ENCODE results near the gene CLDN4.
"Not testable (repeated sequence)": the region's sequence is repeated elsewhere in the genome, so short reads cannot be mapped to it uniquely, and the experiment has no call there.

The CLDN4 gene, protein sequence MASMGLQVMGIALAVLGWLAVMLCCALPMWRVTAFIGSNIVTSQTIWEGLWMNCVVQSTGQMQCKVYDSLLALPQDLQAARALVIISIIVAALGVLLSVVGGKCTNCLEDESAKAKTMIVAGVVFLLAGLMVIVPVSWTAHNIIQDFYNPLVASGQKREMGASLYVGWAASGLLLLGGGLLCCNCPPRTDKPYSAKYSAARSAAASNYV

DNA sequence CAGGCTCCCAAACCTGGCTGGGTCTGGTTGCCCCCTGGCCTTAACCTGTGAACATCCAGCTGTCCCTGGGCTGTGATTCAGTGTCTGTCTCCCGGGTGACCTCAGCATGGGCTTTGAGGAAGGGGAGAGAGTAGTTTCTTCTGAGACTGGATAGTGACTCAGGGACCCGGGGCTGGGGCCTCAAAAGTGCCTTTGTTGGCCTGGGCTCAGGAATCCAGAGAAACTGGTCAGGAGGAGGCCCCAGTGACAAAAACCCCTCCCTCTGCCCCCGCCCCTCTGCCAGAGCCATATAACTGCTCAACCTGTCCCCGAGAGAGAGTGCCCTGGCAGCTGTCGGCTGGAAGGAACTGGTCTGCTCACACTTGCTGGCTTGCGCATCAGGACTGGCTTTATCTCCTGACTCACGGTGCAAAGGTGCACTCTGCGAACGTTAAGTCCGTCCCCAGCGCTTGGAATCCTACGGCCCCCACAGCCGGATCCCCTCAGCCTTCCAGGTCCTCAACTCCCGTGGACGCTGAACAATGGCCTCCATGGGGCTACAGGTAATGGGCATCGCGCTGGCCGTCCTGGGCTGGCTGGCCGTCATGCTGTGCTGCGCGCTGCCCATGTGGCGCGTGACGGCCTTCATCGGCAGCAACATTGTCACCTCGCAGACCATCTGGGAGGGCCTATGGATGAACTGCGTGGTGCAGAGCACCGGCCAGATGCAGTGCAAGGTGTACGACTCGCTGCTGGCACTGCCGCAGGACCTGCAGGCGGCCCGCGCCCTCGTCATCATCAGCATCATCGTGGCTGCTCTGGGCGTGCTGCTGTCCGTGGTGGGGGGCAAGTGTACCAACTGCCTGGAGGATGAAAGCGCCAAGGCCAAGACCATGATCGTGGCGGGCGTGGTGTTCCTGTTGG is at the start of gene CLDN4:
CLDN4 (plus strand) TSS at position 316 of the 903 bp plus-strand sequence; CDS start at position 522, 206 bp downstream.
- no peak for DNase-seq (ENCODE audit: low spot score)

DNA sequence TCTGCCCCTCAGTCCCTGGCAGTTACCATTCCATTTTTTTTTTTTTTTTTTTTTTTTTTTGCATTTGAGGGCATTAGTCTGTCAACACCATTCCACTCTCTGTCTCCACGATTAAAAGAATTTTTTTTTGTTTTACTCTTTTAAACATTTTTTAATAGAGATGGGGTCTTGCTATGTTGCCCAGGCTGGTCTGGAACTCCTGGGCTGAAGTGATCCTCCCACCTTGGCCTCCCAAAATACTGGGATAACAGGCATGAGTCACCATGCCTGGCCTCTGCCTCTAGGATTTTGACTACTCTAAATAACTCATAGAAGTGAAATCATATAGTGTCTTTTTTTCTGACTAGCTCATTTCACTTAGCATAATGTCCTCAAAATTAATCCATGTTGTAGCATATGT is 44.2 kb upstream of the CLDN4 start:
- no peak for DNase-seq (ENCODE audit: low spot score)

GRCh38 chr7:73787786-73788048 is 43.1 kb upstream of the CLDN4 start:
- not testable (repeated sequence) for DNase-seq (ENCODE audit: low spot score)

- no peak for DNase-seq (ENCODE audit: low spot score)
Observed at GRCh38 chr7:73789051-73789450, 41.7 kb upstream of the CLDN4 start.

DNA sequence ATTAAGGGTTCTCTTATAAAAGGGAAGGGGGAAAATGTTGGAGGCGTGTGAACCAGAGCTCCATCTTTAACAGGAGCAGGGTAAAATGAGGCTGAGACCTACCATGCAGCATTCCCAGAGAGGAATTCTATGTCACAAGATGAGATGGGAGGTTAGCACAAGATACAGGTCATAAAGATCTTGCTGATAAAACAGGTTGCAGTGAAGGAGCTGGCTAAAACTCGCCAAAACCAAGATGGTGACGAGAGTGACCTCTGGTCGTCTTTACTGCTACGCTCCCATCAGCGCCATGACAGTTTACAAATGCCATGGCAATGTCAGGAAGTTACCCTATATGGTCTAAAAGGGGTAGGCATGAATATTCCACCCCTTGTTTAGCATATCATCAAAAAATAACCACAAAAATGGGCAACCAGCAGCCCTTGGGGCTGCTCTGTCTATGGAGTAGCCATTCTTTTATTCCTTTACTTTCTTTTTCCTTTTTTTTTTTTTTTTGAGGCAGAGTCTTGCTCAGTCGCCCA is 39.6 kb upstream of the CLDN4 start:
- DNase-seq (ENCODE audit: low spot score): not testable (repeated sequence)

- not testable (repeated sequence) for DNase-seq (ENCODE audit: low spot score)
Observed at GRCh38 chr7:73795188-73795587, 35.6 kb upstream of the CLDN4 start.

DNA sequence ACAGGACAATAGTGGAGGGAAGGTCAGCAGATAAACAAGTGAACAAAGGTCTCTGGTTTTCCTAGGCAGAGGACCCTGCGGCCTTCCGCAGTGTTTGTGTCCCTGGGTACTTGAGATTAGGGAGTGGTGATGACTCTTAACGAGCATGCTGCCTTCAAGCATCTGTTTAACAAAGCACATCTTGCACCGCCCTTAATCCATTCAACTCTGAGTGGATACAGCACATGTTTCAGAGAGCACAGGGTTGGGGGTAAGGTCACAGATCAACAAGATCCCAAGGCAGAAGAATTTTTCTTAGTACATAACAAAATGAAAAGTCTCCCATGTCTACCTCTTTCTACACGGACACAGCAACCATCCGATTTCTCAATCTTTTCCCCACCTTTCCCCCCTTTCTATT is 34.1 kb upstream of the CLDN4 start:
- DNase-seq (ENCODE audit: low spot score): not testable (repeated sequence)

- DNase-seq (ENCODE audit: low spot score): not testable (repeated sequence)
Observed at GRCh38 chr7:73797176-73797575, 33.6 kb upstream of the CLDN4 start.

DNA sequence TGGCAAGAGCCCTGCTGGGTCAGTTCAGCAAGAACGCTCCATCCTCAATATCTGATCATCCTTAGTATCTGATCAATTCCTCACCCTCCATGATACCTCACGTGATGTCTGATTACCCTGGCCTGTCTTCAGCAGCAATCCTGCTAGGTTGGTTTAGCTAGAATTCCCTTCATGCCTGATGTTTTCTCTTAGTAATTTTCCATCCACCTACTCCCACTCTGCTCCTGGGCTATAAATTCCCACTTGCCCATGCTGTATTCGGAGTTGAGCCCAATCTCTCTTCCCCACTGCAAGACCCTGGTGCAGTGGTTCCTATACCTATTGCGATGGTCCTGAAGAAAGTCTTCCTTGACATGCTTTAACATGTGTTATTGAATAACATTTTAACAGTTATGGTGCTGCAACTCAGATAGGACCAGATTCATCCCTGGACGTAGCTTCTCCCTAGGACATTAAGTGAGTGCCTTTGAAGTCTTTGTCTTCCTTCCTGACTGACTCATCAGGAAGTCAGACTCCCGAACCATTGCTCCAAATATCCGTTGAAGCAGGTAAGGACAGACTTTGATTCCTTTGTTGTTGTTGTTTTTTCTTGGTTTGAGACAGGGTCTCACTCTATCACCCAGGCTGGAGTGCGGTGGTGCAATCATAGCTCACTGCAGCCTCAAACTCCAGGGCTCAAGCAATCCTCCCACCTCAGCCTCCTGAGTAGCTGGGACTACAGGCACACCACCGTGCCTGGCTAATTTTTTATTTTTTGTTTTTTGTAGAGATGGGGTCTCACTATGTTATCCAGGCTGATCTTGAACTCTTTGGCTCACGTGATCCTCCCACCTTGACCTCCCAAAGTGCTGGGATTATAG is 31.3 kb upstream of the CLDN4 start:
- no peak for DNase-seq (ENCODE audit: low spot score)

DNA sequence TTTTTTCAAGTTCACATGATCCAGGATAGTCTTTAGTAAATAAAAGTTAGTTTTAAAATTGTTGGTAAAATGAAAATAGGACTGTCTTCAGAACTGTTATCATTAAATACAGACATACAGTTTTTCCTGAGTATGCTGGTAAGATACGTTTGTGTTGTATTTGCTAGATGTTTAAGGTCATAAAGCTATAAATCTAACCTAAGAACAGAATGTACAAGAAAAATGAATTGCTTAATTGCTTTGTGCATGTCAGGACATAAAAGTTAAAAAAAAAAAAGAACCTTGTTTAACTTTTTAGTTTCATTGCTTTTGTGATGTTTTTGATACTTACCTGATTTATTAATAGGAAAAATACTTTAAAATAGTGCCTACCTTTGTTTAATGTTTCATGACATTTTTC is 29.2 kb upstream of the CLDN4 start:
- DNase-seq (ENCODE audit: low spot score): no peak

- DNase-seq (ENCODE audit: low spot score): no peak
Observed at GRCh38 chr7:73802459-73802858, 28.3 kb upstream of the CLDN4 start.

- DNase-seq (ENCODE audit: low spot score): no peak
Observed at GRCh38 chr7:73809467-73809951, 21.3 kb upstream of the CLDN4 start.

- no peak for DNase-seq (ENCODE audit: low spot score)
Observed at GRCh38 chr7:73810998-73811360, 19.8 kb upstream of the CLDN4 start.

GRCh38 chr7:73811760-73812168 is 19.0 kb upstream of the CLDN4 start:
- DNase-seq (ENCODE audit: low spot score): peak; percentile 87

DNA sequence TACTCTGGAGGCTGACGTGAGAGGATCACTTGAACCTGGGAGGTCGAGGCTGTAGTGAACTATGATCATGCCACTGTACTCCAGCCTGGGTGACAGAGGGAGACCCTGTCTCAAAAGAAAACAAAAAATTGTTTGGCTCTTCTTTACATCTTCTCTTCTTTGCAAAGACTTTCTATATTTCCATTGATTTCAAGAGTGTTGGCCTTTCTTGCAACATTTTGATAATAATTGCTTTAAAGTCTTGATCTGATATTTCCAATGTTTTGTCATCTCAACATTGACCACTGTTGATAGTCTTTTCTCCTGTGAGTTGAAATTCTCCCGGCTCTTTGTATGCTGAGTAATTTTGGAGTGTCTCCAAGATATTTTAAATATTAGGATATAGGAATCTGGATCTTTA is 17.8 kb upstream of the CLDN4 start:
- no peak for DNase-seq (ENCODE audit: low spot score)

GRCh38 chr7:73815436-73815835 is 15.4 kb upstream of the CLDN4 start:
- no peak for DNase-seq (ENCODE audit: low spot score)

GRCh38 chr7:73817121-73817520 is 13.7 kb upstream of the CLDN4 start:
- no peak for DNase-seq (ENCODE audit: low spot score)

DNA sequence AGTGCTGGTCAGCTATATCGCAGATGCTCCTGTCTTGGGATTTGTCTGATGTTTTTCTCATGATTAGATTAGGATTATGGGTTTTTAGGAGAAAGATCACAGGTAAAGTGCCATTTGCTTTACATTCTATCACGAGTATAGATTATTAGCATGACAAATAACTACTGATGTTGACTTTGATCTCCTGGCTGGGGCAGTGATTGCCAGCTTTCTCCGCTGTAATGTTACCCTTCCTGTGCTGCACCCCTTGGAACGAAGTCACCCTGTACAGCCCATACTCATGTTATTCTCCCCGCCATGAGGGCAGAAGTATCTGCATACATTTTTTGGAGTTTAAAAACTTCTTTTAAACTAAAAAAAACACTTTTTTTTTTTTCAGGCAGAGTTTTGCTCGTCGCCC is 10.8 kb upstream of the CLDN4 start:
- DNase-seq (ENCODE audit: low spot score): no peak

DNA sequence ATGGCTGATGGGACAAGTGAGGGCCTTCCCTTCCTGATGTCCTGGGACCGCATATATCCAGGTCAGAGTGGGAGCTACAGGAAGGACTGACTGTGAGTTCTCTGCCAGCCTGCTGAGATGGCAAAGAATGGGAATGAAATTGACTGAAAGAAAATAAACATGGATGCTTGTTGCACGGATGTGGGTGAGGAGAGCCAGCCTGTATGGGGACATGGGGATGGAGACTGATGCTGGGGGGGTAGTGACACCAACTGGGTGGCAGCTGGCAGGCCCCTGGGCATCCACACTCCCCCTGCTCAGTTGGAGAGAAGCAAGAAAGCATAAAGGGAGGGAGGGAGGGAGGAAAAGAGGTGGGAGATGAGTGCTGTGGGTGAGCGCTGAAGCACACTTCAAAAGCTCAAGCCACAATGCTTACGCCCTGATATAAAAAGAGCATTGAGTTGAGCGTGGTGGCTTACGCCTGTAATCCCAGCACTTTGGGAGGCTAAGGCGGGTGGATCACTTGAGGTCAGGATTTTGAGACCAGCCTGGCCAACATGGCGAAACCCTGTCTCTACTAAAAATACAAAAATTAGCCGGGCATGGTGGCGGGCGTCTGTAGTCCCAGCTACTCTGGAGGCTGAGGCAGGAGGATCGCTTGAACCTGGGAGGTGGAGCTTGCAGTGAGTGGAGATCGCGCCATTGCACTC is 9.1 kb upstream of the CLDN4 start:
- not testable (repeated sequence) for DNase-seq (ENCODE audit: low spot score)

GRCh38 chr7:73822319-73823173 is 8.2 kb upstream of the CLDN4 start:
- DNase-seq (ENCODE audit: low spot score): peak; percentile 96

DNA sequence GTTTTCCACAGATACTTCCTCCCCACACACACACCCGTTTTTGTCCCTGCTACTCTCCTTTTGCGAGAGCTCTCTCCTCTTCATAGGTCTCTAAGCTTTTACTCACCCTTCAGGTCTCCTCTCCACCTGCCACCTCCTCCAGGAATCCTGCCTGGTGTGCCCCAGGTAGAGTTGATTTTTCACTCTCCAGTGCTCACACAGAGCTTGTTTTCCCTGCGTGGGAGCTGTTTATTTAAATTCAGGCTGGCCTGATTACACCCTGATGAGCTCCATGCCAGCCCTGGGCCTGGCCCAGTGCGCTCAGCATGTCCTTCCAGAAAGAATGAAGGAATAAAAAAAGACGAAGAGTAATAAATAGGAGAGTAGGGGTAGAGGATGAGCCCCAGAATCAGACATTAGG is 7.5 kb upstream of the CLDN4 start:
- DNase-seq (ENCODE audit: low spot score): no peak

Measured in GM03348 (cell line).